ENCODE results near the gene SPRYD4.

The SPRYD4 gene

DNA sequence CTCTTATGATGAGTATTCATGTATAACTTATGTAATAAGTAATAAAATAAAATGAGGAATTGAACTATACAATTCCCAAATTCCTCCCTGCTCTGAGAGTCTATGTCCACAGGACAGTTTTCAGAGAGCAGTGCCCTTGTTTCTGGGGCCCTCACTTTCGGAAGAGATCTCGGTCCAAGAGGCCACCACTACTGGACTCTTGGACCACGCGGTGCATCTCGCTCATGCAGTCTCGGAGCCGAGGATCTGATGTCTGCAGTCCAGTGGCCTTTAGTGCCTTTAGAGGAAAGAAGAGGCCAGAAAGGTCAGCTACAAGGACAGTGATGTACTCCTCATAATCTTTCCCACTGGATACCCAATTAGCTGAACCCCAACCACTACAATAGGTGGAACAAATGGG lies 11.2 kb downstream of the SPRYD4 start:
- TF ChIP-seq, protein P1, sequence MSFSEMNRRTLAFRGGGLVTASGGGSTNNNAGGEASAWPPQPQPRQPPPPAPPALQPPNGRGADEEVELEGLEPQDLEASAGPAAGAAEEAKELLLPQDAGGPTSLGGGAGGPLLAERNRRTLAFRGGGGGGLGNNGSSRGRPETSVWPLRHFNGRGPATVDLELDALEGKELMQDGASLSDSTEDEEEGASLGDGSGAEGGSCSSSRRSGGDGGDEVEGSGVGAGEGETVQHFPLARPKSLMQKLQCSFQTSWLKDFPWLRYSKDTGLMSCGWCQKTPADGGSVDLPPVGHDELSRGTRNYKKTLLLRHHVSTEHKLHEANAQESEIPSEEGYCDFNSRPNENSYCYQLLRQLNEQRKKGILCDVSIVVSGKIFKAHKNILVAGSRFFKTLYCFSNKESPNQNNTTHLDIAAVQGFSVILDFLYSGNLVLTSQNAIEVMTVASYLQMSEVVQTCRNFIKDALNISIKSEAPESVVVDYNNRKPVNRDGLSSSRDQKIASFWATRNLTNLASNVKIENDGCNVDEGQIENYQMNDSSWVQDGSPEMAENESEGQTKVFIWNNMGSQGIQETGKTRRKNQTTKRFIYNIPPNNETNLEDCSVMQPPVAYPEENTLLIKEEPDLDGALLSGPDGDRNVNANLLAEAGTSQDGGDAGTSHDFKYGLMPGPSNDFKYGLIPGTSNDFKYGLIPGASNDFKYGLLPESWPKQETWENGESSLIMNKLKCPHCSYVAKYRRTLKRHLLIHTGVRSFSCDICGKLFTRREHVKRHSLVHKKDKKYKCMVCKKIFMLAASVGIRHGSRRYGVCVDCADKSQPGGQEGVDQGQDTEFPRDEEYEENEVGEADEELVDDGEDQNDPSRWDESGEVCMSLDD (tag by site-specific recombination; IDR thresholded peaks at IDR 0.05) = no peak
- TF ChIP-seq, protein P2, sequence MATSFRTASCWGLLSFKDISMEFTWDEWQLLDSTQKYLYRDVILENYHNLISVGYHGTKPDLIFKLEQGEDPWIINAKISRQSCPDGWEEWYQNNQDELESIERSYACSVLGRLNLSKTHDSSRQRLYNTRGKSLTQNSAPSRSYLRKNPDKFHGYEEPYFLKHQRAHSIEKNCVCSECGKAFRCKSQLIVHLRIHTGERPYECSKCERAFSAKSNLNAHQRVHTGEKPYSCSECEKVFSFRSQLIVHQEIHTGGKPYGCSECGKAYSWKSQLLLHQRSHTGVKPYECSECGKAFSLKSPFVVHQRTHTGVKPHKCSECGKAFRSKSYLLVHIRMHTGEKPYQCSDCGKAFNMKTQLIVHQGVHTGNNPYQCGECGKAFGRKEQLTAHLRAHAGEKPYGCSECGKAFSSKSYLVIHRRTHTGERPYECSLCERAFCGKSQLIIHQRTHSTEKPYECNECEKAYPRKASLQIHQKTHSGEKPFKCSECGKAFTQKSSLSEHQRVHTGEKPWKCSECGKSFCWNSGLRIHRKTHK (tag by site-specific recombination; IDR thresholded peaks at IDR 0.05) = no peak
- TF ChIP-seq SCRT1 (tag by site-specific recombination; IDR thresholded peaks at IDR 0.05; ENCODE audit: borderline replicate concordance) (no peak), ZNF76 (tag by site-specific recombination; IDR thresholded peaks at IDR 0.05; ENCODE audit: borderline replicate concordance, low read depth) (no peak), ZFP41 (tag by site-specific recombination; IDR thresholded peaks at IDR 0.05; ENCODE audit: borderline replicate concordance) (no peak), ZNF623 (tag by site-specific recombination; IDR thresholded peaks at IDR 0.05) (no peak), SP2 (tag by site-specific recombination; IDR thresholded peaks at IDR 0.05) (no peak), BCL11B (tag by site-specific recombination; IDR thresholded peaks at IDR 0.05; ENCODE audit: low read depth) (no peak), ZNF626 (tag by site-specific recombination; IDR thresholded peaks at IDR 0.05) (no peak), ZNF549 (tag by site-specific recombination; IDR thresholded peaks at IDR 0.05) (no peak), ZNF324 (tag by site-specific recombination; IDR thresholded peaks at IDR 0.05) (no peak), ZNF664 (tag by site-specific recombination; IDR thresholded peaks at IDR 0.05) (no peak)
- TF ChIP-seq, protein P3, sequence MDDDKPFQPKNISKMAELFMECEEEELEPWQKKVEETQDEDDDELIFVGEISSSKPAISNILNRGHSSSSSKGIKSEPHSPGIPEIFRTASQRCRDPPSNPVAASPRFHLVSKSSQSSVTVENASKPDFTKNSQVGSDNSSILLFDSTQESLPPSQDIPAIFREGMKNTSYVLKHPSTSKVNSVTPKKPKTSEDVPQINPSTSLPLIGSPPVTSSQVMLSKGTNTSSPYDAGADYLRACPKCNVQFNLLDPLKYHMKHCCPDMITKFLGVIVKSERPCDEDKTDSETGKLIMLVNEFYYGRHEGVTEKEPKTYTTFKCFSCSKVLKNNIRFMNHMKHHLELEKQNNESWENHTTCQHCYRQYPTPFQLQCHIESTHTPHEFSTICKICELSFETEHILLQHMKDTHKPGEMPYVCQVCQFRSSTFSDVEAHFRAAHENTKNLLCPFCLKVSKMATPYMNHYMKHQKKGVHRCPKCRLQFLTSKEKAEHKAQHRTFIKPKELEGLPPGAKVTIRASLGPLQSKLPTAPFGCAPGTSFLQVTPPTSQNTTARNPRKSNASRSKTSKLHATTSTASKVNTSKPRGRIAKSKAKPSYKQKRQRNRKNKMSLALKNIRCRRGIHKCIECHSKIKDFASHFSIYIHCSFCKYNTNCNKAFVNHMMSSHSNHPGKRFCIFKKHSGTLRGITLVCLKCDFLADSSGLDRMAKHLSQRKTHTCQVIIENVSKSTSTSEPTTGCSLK (tag by site-specific recombination; IDR thresholded peaks at IDR 0.05) = no peak
- TF ChIP-seq, protein P4, sequence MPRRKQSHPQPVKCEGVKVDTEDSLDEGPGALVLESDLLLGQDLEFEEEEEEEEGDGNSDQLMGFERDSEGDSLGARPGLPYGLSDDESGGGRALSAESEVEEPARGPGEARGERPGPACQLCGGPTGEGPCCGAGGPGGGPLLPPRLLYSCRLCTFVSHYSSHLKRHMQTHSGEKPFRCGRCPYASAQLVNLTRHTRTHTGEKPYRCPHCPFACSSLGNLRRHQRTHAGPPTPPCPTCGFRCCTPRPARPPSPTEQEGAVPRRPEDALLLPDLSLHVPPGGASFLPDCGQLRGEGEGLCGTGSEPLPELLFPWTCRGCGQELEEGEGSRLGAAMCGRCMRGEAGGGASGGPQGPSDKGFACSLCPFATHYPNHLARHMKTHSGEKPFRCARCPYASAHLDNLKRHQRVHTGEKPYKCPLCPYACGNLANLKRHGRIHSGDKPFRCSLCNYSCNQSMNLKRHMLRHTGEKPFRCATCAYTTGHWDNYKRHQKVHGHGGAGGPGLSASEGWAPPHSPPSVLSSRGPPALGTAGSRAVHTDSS (tag by site-specific recombination; IDR thresholded peaks at IDR 0.05) = no peak
- POLR2A ChIA-PET = interaction anchor here (0.5 kb wide), 1 partner anchor 168 kb away, joined by 3 read pairs; no protein-coding TSS in a partner anchor
- CTCF ChIA-PET = no interaction called here

DNA sequence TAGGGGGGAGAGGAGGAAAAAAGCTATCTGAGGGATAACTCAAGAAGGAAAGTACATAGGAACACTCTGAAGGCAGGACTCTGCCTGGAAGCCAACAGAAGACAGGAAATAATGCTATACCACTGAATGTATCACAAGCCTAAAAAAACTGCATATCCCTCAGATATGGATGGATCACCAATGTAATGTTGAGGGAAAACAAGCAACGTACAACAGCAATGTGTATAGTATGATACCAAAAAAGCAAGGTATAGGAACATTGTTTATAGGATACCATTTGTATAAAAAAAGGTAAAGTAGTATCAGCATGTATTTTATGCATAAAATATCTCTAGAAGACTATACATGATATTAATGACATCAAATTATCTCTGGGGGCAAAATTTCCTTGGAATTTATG lies 16.2 kb downstream of the SPRYD4 start:
- H3K27ac ChIP-seq (ENCODE audit: extremely low read depth, low read depth, low read length) = no peak overlapping the region
- H3K4me1 ChIP-seq (ENCODE audit: control insufficient read depth, insufficient read depth, low read length) = no peaks in the 10 kb centered on the region
- TF ChIP-seq ZBTB21 (tag by site-specific recombination; IDR thresholded peaks at IDR 0.05) = no peak
- peak; percentile 91 for TF ChIP-seq ZNF133 (tag by site-specific recombination; IDR thresholded peaks at IDR 0.05)
- POLR2A ChIA-PET = no interaction called here
- CTCF ChIA-PET = interaction anchor here (0.6 to 0.7 kb wide), 3 partner anchors 278 to 489 kb away, joined by 3 read pairs; partner anchors contain the start of gene SMARCC2
- H3K9me3 ChIP-seq (ENCODE audit: control insufficient read depth, insufficient read depth, low read depth, low read length) = no peaks in the 10 kb centered on the region
- H3K36me3 ChIP-seq (ENCODE audit: control insufficient read depth in 2 of 2, insufficient read depth in 1 of 2, low read length in 2 of 2) = no peaks in the 10 kb centered on the region
- no peak overlapping the region for H3K4me3 ChIP-seq (ENCODE audit: low read depth, low read length)

More for the DNA sequence above, 11.2 kb downstream of the SPRYD4 start:
- H3K36me3 ChIP-seq (ENCODE audit: control insufficient read depth in 2 of 2, insufficient read depth in 1 of 2, low read length in 2 of 2) = peaks cover 0 to 1% of the 10 kb centered on the region in 2 experiments; a peak in 1 of 3 replicates
- H3K4me1 ChIP-seq (ENCODE audit: control insufficient read depth, insufficient read depth, low read length) = no peaks in the 10 kb centered on the region
- H3K27ac ChIP-seq (ENCODE audit: extremely low read depth, low read depth, low read length) = no peak overlapping the region
- H3K9me3 ChIP-seq (ENCODE audit: control insufficient read depth, insufficient read depth, low read depth, low read length) = no peaks in the 10 kb centered on the region
- no peak overlapping the region for H3K4me3 ChIP-seq (ENCODE audit: low read depth, low read length)

Measured in HEK293 (cell line).